ENCODE data around the gene UBE2L3. TPM values are rescaled to one million over a fixed set of nuclear protein-coding genes. Genes with fewer than 3 reads are reported as not detected.

UBE2L3 gene
- total and polyA plus RNA-seq, 2 of the 8 experiments (the other 6 are each of a cell fraction or from before 2014, with no cell fraction given): 63.5 to 90.0 TPM

DNA sequence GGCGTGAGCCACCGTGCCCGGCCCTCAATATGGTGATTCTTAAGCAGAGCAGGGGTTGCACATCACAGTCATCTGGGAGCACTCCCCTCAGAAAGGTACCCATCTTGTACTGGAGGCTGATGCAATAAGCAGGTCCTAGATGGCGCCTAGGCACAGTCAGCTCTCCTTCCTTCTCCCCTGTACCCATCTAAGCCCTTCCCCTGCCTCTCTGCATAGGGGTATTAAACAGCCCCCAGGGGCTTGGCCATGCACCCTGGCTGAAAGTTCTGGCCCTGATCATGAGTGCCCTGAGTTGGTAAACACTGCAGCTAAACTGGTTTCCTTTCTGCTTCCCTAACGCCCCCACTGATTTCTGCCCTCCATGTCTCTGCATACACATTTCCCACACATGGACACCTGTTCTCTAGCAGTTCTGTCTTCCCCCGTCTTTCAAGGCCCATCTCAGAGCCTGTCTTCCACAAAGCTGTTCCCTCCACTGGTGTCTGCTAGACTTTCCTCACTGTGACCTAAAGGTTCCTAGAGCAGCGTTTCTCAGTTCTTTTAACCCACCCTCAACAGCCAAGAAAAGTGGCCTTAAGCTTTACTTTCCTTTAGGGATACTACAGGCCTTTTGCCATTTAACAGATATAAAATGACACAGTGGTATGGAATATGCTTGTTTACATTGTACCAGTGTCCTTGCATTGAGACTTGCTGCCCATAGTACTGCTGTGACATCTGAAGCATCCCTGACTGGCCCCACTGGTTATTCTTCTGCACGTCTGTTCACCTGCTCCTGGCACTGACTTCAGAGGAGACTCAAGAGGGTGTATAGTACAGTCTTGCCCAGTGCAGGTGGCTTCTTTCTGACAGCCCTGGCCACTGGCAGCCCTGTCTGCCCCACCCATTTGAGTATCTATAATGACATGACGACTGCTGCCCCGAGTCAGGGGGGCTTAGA is 15.6 kb downstream of the UBE2L3 start:
- Histone ChIP-seq H3K79me1 (ENCODE audit: low read depth, low read length) (peaks cover 7% of the 10 kb centered on the region), H3K4ac (replicated peaks; ENCODE audit: insufficient read length, low read depth, low read length) (no peak overlapping the region), H2BK5ac (ENCODE audit: low read depth, low read length) (no peak overlapping the region; the same call in 1 of the 2 replicates), H3K79me2 (ENCODE audit: control insufficient read depth in 1 of 2, insufficient read depth in 2 of 2, low read length in 2 of 2) (peaks cover 41 to 95% of the 10 kb centered on the region in 2 experiments), H3K27ac (ENCODE audit: low read depth, low read length) (no peak overlapping the region), H3K9me3 (ENCODE audit: insufficient read depth in 2 of 2, low read depth in 1 of 2, low read length in 1 of 2) (no peaks in the 10 kb centered on the region), H2BK12ac (ENCODE audit: low read depth, low read length) (no peak overlapping the region), H3K18ac (ENCODE audit: extremely low read depth, low read length) (no peak overlapping the region), H4K8ac (ENCODE audit: extremely low read depth, insufficient read depth, low read length) (peak overlapping the region; percentile 62; the same call in 1 of the 2 replicates), H3K23me2 (ENCODE audit: low read depth, low read length) (no peaks in the 10 kb centered on the region), H2BK15ac (ENCODE audit: low read length) (no peak overlapping the region), H3K27me3 (replicated peaks in 1 of 4; ENCODE audit: control insufficient read depth in 3 of 4, extremely low read depth in 1 of 4, insufficient read depth in 3 of 4, low read length in 3 of 4) (no peaks in the 10 kb centered on the region), H2BK20ac (ENCODE audit: low read length) (no peak overlapping the region), H4K5ac (ENCODE audit: insufficient read length, low read depth, low read length) (no peak overlapping the region), H3K23ac (ENCODE audit: insufficient read length) (no peak overlapping the region), H3K4me1 (replicated peaks in 1 of 4; ENCODE audit: control insufficient read depth in 3 of 4, insufficient read depth in 4 of 4, low read length in 3 of 4) (no peaks in the 10 kb centered on the region), H3K14ac (ENCODE audit: insufficient read length) (no peak overlapping the region), H3K9ac (replicated peaks in 1 of 4; ENCODE audit: extremely low read depth in 1 of 4, low read depth in 3 of 4, low read length in 3 of 4) (no peak overlapping the region), H4K20me1 (replicated peaks in 1 of 2; ENCODE audit: control insufficient read depth in 1 of 2, insufficient read depth in 2 of 2, low read length in 2 of 2) (peaks cover 35 to 39% of the 10 kb centered on the region in 2 experiments), H4K91ac (replicated peaks; ENCODE audit: insufficient read length, low read length) (no peak overlapping the region), H3K36me3 (ENCODE audit: control insufficient read depth in 2 of 4, insufficient read depth in 4 of 4, low read length in 3 of 4) (peaks cover 0 to 4% (median 0%) of the 10 kb centered on the region in 4 experiments; a peak in 2 of 8 replicates), H2AK5ac (ENCODE audit: low read depth, low read length) (no peak overlapping the region), H2AFZ (ENCODE audit: low read length) (no peak overlapping the region), H3K4me2 (ENCODE audit: insufficient read depth in 1 of 2, low read depth in 2 of 2, low read length in 2 of 2) (no peak overlapping the region), H3K4me3 (ENCODE audit: extremely low read depth in 1 of 4, insufficient read depth in 2 of 4, low read depth in 3 of 4, low read length in 4 of 4) (no peak overlapping the region), H3K56ac (replicated peaks; ENCODE audit: insufficient read length, low read depth, low read length) (no peak overlapping the region), H2BK120ac (replicated peaks; ENCODE audit: low read depth, low read length) (no peak overlapping the region)
- DNase-seq (ENCODE audit: low read depth in 1 of 2, low spot score in 2 of 2): no peak
- ChIA-PET POLR2A (ENCODE audit: partially characterized antibody) (interaction anchor here (1.4 to 1.7 kb wide), 2 partner anchors 10 to 45 kb away, joined by 4 to 9 read pairs; no protein-coding TSS in a partner anchor), CTCF (ENCODE audit: partially characterized antibody) (interaction anchor here (0.9 to 1.6 kb wide), 4 partner anchors 10 to 39 kb away, joined by 3 to 5 read pairs (median 4); no protein-coding TSS in a partner anchor)
- no peak for FAIRE-seq
- 91% methylated on average over 10 of the region's 10 CpGs; no CpG with 5 or more reads in 1 of the 2 experiments for WGBS, 2 experiments (ENCODE audit: extremely low coverage in 1 of 2, insufficient coverage in 1 of 2, insufficient read length in 1 of 2, insufficient replicate concordance in 2 of 2, low coverage in 1 of 2, low lambda C conversion rate in 2 of 2, missing lambda C conversion rate in 1 of 2)
- TF ChIP-seq ATF3 (IDR thresholded peaks at IDR 0.05; ENCODE audit: insufficient read depth, low read depth, low read length) (no peak), SP2 (IDR thresholded peaks at IDR 0.05; ENCODE audit: low read length) (no peak), MAFK (IDR thresholded peaks at IDR 0.05; ENCODE audit: low read depth, low read length) (no peak), JUND (IDR thresholded peaks at IDR 0.05; ENCODE audit: low read length) (no peak), RNF2 (IDR thresholded peaks at IDR 0.05; ENCODE audit: borderline replicate concordance, low read depth, low read length, missing control alignments, poor library complexity, severe bottlenecking) (no peak), JUN (IDR thresholded peaks at IDR 0.05; ENCODE audit: low read depth, low read length) (no peak), CHD2 (IDR thresholded peaks at IDR 0.05; ENCODE audit: low read length) (no peak), SUZ12 (IDR thresholded peaks at IDR 0.05; ENCODE audit: low read length) (no peak), NANOG (IDR thresholded peaks at IDR 0.05; ENCODE audit: insufficient read depth, low read depth, low read length, poor library complexity, severe bottlenecking) (no peak), SP4 (IDR thresholded peaks at IDR 0.05; ENCODE audit: low read length) (no peak), TAF7 (optimal IDR thresholded peaks at IDR 0.05; ENCODE audit: borderline replicate concordance, low read depth, low read length) (no peak)
